ENCODE results near the gene DHFR.
"Not testable (repeated sequence)": the region's sequence is repeated elsewhere in the genome, so short reads cannot be mapped to it uniquely, and the experiment has no call there.

Gene DHFR

DNA sequence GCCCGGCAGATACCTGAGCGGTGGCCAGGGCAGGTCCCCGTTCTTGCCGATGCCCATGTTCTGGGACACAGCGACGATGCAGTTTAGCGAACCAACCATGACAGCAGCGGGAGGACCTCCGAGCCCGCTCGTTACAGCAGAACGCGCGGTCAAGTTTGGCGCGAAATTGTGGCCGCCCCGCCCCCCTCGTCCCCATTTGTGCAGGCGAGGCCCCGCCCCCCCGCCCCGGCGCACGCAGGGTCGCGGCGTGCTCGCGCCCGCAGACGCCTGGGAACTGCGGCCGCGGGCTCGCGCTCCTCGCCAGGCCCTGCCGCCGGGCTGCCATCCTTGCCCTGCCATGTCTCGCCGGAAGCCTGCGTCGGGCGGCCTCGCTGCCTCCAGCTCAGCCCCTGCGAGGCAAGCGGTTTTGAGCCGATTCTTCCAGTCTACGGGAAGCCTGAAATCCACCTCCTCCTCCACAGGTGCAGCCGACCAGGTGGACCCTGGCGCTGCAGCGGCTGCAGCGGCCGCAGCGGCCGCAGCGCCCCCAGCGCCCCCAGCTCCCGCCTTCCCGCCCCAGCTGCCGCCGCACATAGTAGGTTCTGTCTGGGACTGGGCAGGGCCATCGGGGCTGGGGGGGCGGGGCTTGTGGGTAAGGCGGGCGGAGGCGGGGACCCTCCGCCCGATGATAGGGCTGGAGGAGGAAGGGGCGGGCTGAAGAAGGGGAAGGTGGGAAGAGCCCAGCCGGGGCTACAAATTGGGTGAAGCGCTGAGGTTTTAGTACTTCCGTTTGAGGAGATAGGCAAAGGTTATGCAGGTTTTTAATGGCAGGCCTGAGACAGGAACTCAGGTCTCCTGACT is at the start of gene DHFR, which contains the start of gene MSH3:
Gene DHFR, minus strand, starts transcription at position 593 of the 840 bp plus-strand sequence. Its CDS starts 494 bp downstream, at position 99.
Gene MSH3, plus strand, starts transcription at position 262 of the 840 bp plus-strand sequence. Its CDS starts 76 bp downstream, at position 338.
- DNase-seq: peak; percentile 90

DNA sequence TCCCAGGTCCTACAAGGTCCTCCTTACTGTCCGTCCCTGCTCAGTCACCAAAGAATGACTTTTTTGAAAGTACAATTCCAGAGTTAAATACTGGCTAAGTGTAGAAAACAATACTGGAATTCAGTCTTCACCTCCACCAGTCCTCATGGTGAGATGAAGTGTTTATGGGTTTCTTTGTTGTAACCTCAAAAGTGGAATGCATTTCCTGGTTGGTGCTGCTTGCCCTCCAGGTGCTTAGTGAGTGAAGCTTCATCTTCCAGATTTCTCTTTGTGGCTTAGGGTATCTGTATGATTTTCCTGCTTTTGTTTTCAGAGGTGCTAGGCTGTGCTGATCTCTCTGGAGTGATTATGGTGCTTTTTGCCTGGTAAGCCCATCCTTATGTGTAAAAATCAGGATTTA is 49.4 kb upstream of the DHFR start:
- no peak for DNase-seq

DNA sequence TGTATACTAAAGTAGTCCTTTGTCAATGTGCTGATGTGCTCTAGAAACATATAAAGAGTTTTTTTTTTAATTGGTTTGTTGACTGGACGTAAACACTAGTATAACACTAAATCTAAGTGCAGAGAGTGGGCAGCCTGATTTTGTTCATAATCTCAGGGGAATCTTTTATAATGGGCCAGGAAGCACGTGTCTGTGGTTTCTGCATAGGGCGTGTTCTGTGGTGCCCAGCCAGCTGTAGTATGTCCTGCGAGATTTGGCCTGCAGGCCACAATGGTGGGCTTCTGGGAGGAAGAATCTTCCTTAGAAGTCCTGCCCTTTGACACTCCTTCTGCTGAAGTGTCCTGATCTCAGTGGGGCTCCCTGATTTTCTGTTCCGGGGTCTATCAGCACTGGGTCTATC is 49.0 kb upstream of the DHFR start:
- DNase-seq: no peak

DNA sequence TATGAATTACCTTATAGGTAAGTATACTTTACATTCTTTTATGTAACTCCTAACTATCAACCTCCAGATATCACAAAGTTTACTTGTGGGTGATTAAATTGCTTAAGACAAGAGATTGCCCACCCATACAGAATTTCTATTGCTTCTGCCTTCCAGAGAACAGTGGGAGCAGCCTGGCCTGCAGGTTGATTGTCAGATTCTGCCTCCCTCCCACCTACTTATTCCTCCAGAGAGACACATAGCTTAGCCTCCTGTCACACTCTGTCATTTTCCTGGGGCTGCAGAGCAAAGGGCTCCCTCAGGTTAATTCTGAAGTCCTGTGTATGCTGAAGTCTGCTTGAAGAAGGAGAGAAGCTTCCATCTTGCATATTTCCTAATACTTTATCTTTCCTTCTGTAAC is 48.5 kb upstream of the DHFR start:
- DNase-seq: no peak

DNA sequence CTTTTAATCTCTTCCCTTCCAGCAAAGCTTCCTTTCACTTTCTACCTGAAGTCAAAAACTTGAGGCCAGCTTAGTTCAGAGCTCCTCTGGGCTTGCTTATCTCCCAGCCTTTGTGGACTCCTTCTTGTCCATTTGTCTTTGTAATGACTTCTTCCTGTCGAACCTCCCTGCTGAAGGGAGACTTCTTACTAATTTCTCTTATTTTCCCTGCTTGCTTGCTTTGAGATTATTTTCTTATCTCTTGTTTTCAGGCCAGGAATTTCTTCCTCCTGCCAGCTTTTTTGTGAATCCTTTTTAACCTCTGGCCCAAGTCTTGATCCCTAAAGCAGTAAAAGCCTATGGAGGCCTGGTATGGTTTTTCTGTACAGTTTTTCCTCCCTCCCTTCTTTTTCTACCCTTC is 46.8 kb upstream of the DHFR start:
- no peak for DNase-seq

DNA sequence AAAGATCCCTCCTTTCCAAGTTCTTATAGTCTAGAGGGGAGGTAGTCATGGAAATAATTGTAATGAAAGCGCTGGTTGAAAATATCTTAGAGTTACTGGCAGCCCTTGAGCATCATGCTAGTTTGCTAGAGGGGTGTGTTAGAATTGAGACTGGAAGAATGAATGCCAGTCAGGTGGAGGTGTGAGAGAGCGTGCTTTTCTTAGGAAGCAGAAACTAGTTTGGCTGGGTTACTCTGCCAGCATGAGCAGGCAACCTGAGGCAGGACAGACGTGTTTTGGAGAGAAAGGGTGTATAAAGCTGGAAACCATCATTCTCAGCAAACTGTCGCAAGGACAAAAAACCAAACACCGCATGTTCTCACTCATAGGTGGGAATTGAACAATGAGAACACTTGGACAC is 43.6 kb upstream of the DHFR start:
- DNase-seq: no peak

DNA sequence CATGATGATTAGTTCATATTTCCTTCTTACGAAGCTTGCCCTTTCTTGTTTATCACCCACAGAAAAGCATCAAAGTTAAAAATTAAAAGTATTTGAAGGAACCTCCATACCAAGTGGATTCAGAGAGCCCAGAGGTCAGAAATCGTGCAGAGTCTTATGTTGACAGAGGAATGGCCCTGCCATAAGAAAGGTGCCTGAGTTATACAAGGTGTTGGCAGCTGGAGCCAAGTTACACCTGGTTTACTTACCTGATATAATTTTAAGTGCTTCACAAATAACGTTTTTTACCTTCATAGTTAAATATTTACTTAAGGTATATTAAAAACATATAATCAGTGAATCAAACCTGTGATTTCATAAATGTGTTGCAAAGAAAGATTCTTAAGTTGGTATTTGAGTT is 42.3 kb upstream of the DHFR start:
- no peak for DNase-seq

DNA sequence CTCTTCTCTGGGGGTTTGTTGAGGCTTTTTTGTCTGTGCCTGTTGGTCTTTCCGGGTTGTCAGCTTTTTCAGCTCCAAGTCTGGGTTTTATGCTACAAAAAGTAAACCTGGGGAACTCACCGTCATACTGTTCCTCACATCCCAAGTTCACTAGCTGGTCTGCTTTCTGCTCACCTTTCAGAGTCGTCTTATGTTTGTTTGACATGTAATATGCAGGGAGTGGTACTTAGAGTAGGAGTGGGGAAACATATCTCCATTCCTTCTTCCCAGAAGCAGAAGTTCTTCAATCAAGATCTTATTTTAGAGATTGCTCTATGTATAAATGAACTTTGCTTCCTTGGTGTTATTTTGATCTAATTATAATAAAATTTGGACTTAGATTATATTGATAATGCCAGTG is 41.7 kb upstream of the DHFR start:
- no peak for DNase-seq

DNA sequence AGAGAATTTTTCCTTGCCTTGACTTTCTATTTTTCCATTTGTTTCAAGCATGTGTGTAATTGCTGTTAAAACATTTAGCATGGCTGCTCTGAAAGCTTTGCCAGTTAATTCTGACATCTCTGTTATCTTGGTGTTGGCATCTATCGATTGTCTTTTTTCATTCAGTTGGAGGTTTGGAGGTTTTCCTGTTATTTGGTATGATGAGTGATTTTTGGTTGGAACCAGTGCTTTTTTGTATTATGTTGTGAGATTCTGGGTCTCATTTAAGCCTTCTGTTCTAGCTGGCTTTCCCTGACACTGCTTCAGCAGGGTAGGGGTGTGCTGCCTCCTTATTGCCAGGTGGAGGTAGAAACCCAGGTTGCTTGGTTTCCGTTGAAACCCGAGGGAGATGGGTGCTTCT is 40.9 kb upstream of the DHFR start:
- no peak for DNase-seq

DNA sequence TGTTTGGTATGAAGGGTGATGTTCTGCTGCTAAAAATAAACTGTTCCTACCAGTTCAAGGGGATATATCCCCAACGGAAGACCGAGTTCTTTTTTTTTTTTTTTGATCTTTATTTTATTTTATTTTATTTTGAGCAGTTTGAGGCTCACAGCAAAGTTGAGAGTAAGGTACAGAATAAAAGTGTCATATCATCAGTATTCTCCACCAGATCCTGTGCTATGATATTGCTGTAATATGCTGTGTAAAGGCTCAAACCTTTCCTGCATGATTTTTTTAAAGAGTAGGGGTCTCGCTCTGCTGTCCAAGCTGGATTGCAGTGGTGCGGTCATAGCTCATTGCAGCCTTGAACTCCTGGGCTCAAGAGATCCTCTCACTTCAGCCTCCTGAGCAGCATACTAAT is 34.8 kb upstream of the DHFR start:
- DNase-seq: no peak

DNA sequence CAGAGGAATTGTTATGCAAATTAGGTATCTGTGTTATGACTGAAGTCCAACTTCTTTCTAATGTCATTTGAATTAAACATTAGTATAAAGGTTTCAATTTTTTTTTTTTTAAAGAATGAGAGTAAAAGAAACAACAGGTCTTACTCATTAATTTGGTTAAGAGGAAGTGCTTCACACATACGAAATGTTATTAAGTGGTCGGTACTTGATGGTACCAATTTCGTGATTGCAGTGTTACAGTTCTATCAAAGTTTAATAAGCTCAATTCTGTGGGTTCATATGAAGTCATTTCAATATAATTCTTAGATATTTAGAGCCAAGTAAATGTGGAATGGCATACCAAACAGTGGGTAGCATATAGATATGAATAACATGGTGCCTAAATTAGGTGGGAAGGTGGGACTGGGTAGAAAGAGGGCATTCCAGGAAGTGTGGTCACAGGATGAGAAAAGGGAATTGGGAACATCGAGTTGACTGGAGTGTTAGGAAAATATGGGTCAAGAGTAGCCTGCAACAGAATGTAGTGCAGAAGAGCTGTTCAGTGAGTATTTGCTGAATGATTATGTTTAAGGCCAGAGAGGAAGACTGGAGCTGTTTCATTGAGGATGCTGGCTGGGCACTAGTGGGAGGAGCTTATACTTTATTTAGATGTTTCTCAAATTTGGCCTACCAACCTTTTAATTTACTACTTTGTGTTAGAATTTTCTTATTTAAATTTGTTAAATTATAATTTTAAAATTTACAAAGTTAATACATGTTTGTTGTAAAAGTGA is 34.1 kb upstream of the DHFR start:
- DNase-seq: no peak

DNA sequence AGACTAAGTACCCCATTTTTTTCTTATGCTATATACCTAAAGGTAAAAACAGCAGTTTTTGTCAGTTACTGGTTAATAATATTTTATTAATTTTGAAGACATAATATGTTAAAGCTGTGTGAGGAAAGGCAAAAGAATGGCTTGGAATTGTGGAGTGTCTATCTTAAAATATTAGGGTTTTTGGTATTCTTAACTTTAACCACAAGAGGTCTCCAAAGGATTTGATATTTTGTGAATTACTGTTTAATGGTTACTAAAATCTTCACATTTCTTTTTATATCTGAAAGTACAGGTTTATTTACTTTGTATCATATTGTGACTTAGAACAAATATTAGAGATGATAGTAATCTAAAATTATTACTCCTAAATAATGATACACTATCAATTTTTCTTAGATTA is 32.0 kb upstream of the DHFR start:
- no peak for DNase-seq

DNA sequence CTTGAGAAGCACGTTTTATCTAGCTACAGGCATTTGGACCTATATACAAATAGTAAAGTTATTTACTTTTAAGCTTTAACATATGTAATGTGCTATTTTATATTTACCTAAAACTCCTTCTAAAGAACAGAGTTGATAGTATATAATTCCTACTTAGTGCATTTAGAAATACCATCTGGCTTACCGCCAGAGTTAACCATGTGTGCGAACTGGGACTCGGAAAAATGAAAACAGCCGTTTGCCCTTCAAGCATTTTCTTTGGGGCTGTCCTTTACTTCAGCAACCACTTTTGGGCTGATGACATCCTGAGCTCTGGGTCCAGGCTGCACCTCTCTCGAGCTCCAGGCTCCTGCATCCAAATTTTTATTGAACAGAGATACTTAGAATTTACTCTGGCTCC is 21.9 kb upstream of the DHFR start:
- DNase-seq: no peak

DNA sequence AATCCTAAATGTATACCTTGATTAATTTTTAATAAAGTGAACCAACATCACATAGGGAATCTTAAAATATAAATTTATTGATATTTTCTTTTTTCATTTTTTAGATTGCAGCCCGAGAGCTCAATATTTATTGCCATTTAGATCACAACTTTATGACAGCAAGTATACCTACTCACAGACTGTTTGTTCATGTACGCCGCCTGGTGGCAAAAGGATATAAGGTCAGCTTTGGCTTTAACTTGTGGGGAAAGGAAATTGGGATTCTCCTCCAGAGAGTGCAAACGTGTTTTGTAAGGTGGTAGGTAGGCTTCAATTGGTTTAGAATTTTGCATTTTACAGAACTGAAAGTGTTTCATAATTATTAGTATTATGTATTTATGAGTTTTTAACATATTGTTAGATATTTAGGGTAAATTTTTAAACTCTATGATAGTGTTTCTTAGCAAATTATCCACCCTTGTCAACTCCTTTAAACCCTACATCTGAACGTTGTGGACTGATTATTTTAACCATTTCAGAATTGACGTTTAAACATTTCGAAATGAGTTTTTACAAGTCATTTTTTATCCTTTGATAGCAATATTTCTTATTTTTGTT is 17.5 kb upstream of the DHFR start:
- peak; percentile 43 for DNase-seq

DNA sequence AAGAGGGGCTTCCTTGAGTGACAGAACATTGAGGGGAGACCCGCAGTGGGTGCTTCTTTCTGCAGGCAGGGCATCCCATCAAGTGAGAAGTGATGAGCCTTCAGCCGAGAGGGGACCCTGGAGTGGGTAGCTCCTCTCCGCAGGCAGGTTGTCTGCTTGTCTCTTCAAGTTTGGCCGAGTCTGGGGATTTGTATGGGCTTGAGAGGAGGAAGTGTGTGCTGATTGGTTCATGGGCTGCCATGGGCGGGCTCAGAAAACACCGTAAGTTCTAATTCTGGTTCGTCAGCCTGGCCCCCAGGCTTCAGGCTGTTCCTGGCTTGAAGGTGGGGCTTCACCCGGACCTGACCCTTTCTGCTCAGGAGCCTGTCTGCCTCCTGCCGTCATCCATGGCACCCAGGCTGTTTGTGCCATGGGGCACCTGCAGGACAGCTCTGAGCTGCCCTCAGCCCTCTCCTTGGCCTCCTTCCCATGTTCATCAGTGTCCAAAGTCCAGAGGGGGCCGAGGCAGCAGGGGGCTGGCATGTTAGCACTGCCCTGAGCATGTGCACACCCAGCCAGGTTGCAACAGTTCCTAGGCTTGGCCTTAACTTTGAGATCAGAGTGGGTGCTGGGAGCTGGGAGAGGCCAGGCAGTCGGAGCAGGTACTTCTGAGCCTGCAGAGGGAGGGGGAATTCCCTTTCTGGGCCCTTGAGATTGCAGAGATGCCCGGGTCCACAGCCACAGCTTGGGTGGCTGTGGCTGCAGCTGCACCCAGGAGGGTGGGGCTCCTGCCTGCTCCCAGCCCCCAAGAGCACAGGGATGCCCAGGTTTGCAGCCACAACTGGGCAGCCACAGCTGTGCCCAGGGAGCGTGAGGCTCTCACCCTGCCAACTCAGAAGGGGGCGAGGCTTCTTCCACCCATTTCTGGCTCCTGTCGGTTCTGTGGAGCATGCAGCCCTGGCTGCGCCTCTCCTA is 13.5 kb upstream of the DHFR start:
- no peak for DNase-seq

DNA sequence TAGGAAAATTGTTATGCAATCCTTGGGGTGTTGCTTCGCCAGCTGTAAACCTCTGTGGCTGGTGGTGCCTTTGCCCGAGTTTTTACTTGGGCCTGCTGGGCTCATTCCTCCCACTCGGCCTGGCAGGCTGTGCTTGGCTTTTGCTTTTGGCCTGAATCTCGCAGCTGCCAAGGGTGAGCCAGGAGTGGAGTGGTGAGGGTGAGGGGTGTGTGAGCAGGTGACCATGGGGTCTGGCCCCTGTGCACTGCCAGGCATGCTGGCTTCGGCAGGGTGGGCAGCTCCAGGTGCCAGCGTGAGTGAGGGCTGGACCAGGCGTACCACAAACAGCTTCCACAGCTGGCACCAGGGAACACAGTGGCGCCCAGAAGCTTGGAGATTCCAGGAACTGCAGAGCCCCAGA is 12.6 kb upstream of the DHFR start:
- DNase-seq: no peak

DNA sequence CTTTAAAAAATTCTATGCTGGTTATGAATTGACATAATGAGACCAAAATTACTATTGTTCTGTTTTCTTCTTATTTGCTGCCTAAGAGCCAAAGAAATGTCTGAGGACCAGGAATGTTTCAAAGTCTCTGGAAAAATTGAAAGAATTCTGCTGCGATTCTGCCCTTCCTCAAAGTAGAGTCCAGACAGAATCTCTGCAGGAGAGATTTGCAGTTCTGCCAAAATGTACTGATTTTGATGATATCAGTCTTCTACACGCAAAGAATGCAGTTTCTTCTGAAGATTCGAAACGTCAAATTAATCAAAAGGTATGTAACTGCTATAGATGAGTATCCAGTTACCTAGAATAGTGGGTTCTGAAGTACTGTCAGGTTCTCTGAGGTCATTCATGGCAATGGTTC is 10.3 kb upstream of the DHFR start:
- no peak for DNase-seq

DNA sequence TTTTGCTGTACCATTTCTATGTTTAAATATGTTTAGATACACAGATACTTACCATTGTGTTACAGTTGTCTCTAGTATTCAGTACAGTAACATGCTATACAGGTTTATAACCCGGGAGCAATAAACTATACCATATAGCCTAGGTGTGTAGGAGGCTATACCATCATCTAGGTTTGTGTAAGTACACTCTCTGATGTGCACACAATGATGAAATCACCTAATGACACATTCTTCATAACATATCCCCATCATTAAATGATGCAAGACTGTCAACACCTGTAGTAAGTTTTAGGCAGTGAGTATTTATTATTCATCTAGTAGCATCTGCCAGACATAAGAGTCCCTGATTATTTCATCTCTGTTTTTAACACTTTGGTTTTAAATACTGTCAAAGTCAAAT is 7.3 kb upstream of the DHFR start:
- no peak for DNase-seq

DNA sequence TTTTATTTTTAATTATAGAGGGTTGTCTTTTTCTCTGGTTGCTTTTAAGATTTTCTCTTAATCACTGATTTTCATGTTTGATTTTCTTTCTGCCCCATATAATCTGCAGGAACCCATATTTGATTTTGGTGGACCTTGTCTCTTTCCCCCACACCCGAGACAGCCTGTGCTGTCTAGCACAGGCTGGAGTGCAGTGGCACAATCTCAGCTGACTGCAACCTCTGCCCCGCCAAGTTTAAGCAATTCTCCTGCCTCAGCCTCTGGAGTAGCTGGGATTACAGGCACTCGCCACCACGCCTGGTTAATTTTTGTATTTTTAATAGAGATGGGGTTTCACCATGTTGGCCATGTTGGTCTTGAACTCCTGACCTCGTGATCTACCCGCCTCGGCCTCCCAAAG is 5.9 kb upstream of the DHFR start:
- not testable (repeated sequence) for DNase-seq

DNA sequence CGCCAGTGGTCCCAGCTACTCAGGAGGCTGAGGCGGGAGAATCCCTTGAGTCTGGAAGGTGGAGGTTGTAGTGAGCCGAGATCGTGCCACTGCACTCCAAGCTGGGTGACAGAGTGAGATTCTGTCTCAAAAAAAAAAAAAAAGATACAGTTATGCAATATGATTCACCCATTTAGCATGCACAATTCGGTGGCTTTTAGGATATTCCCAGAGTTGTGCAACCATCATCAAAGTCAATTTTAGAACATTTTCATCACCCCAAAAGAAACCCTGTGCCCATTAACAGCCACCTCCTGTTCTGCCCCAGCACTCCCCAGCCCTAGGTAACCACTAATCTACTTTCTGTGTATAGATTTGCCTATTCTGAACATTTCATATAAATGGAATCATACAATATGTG is 4.3 kb upstream of the DHFR start:
- no peak for DNase-seq

DNA sequence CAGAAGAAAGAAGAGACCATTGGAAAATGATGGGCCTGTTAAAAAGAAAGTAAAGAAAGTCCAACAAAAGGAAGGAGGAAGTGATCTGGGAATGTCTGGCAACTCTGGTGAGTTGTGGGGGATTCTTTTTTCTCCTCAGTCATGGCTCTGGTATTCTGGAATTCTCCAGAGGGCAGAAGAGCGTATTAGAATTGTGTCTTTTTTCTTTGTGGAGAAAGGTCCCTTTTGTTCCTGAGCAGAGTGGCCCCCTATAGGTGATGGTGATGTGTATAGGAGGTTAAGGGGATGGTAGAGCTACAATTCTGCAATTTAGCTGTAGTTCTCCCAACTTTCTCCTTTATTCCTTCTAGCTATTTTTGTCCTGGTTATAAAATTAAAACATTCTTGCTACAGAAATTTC is 1.6 kb upstream of the DHFR start:
- no peak for DNase-seq

DNA sequence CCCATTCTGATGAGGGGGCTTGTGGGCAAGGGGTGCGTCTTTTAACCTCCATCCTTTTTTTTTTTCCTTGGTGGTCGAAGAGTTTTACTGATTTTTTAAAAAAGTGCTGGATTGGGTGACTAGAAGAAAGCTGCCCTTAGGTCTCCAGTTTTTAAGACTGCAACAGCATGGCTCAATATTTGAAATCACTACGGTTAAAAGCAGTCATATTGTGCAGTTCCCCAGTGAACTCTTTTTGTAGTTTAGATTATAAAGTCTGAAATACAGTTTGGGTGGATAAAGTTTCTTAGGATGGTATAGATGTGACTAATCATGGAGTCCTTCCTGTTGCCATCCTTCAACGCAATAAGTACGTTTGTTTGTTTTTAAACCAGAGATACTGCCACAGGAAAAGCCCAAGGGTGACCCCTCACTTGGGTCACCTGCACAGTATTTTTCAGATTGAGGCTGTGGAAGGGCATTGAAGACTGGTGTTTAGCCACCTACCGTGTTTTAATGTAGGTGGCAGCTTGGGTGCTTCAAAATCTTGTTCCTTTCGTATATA is 520 bp upstream of the DHFR start:
- DNase-seq: no peak

DNA sequence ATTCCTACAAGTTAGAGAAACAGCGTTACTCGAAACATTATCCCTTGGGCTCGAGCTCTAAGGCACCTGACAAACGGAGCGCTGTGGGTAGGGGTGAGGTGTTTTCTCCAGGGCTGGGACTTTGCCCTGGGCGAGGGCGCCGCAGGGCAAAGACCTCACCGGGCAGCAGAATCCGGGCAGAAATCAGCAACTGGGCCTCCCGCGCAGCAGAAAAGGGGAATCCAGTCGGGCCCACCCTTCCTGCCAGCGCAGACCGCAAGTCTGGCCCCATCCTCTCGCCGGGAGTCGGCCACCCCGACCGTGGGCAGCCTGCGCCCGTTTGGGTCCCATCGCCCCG is 761 bp downstream of the DHFR start:
- no peak for DNase-seq
